BLaER1 (cell line): ENCODE measurements around the gene OPRM1.
"Not testable (repeated sequence)": the region's sequence is repeated elsewhere in the genome, so short reads cannot be mapped to it uniquely, and the experiment has no call there.

ENCODE experiments used
- H3K27ac ChIP-seq: shearing (Covaris generic); formaldehyde crosslinking; 2 replicates; pipeline ENCODE4 v1.8.1; 2022
- H3K27me3 ChIP-seq: shearing (Covaris generic); formaldehyde crosslinking; 2 replicates; pipeline ENCODE4 v1.8.1; 2022
- H3K36me3 ChIP-seq: shearing (Covaris generic); formaldehyde crosslinking; 2 replicates; pipeline ENCODE4 v1.8.1; 2022
- H3K4me1 ChIP-seq: shearing (Covaris generic); formaldehyde crosslinking; 2 replicates; pipeline ENCODE4 v1.8.1; 2022
- H3K4me2 ChIP-seq: shearing (Covaris generic); formaldehyde crosslinking; 2 replicates; pipeline ENCODE4 v1.8.1; 2022
- H3K4me3 ChIP-seq: shearing (Covaris generic); formaldehyde crosslinking; 2 replicates; pipeline ENCODE4 v1.8.1; 2022
- H3K9ac ChIP-seq: shearing (Covaris generic); formaldehyde crosslinking; 2 replicates; pipeline ENCODE4 v1.8.1; 2022
- H3K9me3 ChIP-seq: shearing (Covaris generic); formaldehyde crosslinking; 2 replicates; pipeline ENCODE4 v1.8.1; 2022
- H4K20me1 ChIP-seq: shearing (Covaris generic); formaldehyde crosslinking; 2 replicates; pipeline ENCODE4 v1.8.1; 2022
- Cebpa-rat ChIP-seq: shearing (Covaris generic); IDR thresholded peaks from 2 replicates; pipeline ENCODE4 v1.8.1; 2022

The OPRM1 gene

DNA sequence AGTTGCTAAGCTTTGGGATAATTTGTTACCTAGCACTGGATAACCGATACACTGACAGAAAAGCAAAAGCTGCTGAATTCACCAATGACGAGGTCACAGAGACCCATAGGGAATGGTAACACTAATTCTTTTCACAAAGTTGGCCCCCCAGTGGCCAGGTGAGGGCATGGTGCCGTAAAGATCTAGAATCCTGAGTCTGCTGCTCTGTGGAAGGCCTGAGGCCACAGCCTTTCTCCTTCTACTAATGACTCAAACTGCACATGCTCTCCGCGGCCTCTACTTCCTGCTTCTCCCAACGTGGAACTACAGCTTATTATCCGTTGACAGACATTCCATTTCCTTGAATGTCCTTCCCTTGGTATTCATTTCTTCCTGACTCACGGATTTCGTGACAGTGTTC lies 127.1 kb downstream of the OPRM1 start:
- TF ChIP-seq Cebpa-rat, result no peak
- Histone ChIP-seq H3K9me3 (peaks cover 18% of the 10 kb centered on the region), H3K36me3 (no peaks in the 10 kb centered on the region; the same call in 1 of the 2 replicates), H3K9ac (no peak overlapping the region), H3K4me1 (peaks cover 78% of the 10 kb centered on the region), H3K4me2 (peak overlapping the region; percentile 82), H3K4me3 (peak overlapping the region; percentile 24; the same call in 1 of the 2 replicates), H3K27ac (peak overlapping the region; percentile 73), H3K27me3 (no peaks in the 10 kb centered on the region), H4K20me1 (no peaks in the 10 kb centered on the region)

DNA sequence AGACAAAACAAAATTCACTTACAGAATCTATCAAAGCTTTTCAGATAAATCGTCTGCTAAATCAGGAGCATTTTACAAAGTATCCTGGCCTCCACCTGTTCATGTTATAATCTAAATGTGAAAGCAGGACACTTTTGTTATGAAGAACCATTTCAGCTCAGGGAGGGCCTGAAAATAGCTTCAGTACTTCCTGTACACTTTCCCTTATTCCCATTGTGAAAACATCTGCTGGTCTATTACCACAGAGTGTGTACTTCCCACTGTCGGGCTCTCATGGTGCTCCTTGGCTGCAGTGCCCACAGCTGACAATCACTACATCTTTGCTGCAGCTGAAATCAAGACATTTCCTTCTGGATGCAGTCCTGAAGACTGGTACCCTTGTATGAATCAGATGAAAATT lies 128.1 kb downstream of the OPRM1 start:
- H3K4me2 ChIP-seq, result peak overlapping the region; percentile 82

DNA sequence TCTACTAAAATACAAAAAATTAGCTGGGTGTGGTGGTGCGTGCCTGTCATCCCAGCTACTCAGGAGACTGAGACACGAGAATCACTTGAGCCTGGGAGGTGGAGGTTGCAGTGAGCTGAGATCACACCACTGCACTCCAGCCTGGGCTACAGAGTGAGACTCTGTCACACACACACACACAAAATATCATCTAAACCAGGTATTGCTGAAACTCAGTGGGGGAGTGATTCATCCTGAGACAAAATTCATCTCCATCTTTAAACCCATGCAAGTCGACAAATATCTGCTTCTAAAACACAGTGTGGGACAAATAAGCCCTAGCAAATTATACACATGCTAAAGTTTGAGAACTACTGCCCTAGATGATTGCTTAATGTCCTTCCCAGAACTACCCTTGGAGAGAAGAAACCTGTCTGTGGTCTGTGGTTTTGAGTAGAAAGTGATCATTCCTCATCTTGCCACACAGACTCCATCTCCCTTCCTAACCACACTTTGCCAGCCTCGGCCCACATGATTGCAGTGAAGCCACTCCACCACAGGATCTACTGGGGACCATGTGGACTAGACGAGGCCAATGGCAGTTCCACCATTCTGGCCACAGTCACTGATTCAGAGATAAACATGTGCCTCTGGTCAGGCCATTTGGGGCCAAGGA lies 130.3 kb downstream of the OPRM1 start:
- Histone ChIP-seq H3K9ac (no peak overlapping the region), H3K4me2 (peak overlapping the region; percentile 23; the same call in 1 of the 2 replicates), H3K36me3 (no peaks in the 10 kb centered on the region; the same call in 1 of the 2 replicates), H3K4me1 (peaks cover 52% of the 10 kb centered on the region), H3K27ac (no peak overlapping the region), H3K4me3 (no peak overlapping the region), H3K27me3 (no peaks in the 10 kb centered on the region), H3K9me3 (peaks cover 30% of the 10 kb centered on the region), H4K20me1 (no peaks in the 10 kb centered on the region)
- no peak; the same call in 1 of the 2 replicates for TF ChIP-seq Cebpa-rat

More for the DNA sequence above, 128.1 kb downstream of the OPRM1 start:
- H4K20me1 ChIP-seq, result no peaks in the 10 kb centered on the region
- H3K27me3 ChIP-seq, result no peaks in the 10 kb centered on the region
- TF ChIP-seq Cebpa-rat, result no peak
- H3K36me3 ChIP-seq, result no peaks in the 10 kb centered on the region; the same call in 1 of the 2 replicates
- peaks cover 71% of the 10 kb centered on the region for H3K4me1 ChIP-seq
- H3K4me3 ChIP-seq, result no peak overlapping the region
- peaks cover 19% of the 10 kb centered on the region for H3K9me3 ChIP-seq
- peak overlapping the region; percentile 13; the same call in 1 of the 2 replicates for H3K9ac ChIP-seq
- peak overlapping the region; percentile 73 for H3K27ac ChIP-seq

DNA sequence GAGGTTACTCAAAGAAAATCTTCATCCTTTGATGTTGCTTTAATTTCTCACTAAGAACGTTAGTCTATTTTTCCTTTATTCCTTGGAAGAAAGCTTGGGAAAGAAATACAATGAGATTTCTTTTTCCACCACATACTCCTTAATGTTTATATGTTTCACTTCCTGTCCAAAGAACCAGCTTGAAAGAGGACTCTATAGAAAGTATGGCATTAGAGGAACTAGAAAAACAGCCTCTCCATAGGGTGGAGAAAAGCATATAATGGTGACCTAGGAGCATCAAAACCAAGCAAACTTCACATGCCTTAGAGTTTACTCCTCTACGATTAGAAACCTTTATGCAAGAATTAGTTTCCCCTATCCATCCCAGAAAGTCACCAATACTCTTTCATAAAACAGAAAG lies 131.1 kb downstream of the OPRM1 start:
- no peak for TF ChIP-seq Cebpa-rat
- H3K9me3 ChIP-seq, result peaks cover 30% of the 10 kb centered on the region
- H3K4me3 ChIP-seq, result no peak overlapping the region
- H3K36me3 ChIP-seq, result no peaks in the 10 kb centered on the region; the same call in 1 of the 2 replicates
- no peak overlapping the region for H3K27ac ChIP-seq
- H3K9ac ChIP-seq, result no peak overlapping the region
- no peaks in the 10 kb centered on the region for H4K20me1 ChIP-seq
- H3K4me2 ChIP-seq, result no peak overlapping the region
- no peaks in the 10 kb centered on the region for H3K27me3 ChIP-seq
- H3K4me1 ChIP-seq, result peaks cover 45% of the 10 kb centered on the region

DNA sequence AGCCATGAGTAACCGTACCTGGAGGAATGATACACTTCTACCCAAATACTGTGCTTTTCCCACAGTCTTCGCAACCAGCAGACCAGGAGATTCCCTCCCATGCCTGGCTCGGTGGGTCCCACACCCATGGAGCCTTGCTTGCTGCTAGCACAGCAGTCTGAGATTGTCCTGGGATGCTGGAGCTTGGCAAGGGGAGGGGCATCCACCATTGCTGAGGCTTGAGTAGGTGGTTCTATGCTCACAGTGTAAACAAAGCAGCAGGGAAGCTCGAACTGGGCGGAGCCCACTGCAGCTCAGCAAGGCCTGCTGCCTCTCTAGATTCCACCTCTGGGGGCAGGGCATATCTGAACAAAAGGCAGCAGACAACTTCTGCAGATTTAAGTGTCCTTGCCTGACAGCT lies 133.4 kb downstream of the OPRM1 start:
- peaks cover 26% of the 10 kb centered on the region for H3K9me3 ChIP-seq
- not testable (repeated sequence) for H3K9ac ChIP-seq, H3K27ac ChIP-seq, H3K4me3 ChIP-seq, H3K4me2 ChIP-seq, H3K36me3 ChIP-seq, H3K27me3 ChIP-seq, H4K20me1 ChIP-seq
- peaks cover 22% of the 10 kb centered on the region for H3K4me1 ChIP-seq

DNA sequence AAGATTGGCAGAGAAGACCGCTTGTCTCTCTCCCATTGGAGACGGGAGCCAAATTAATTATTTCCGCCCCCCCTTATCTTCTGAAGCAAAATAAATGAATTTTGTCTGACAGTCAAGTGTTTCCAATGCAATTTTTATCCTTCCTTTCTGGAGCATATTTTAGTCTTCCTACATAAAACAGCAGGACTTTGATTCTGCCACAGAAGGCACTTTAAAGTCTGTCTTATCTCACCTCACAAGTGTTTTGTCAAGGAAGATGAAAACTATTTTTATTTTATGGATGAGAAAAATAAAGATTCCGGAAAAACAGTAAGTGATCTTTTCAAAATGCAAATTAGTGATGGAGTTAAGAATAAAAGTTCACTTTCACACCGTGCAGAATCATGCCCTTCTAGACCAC lies 140.4 kb downstream of the OPRM1 start:
- Histone ChIP-seq H4K20me1 (no peaks in the 10 kb centered on the region), H3K27ac (no peak overlapping the region), H3K4me3 (no peak overlapping the region), H3K4me2 (no peak overlapping the region), H3K36me3 (no peaks in the 10 kb centered on the region), H3K4me1 (no peaks in the 10 kb centered on the region), H3K9ac (no peak overlapping the region), H3K27me3 (no peaks in the 10 kb centered on the region), H3K9me3 (peaks cover 7% of the 10 kb centered on the region)
- TF ChIP-seq Cebpa-rat, result no peak

DNA sequence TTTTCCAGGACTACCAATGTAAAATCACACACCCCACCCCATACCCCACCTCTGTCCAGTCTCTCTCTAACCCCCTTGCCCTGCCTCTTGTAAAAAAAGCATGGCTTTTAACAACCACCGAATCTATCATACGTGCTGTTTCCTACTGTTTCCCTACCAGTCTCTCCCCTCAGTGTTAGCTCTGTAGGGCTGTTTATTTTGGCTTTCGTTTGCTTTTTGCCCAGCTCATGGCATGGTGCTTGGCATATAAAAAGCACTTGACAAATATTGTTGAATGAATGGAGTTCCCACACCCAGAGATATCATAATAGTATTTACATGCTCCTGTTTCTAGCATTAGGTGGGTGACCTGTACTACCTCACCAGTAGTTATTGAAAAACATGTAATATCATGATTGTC lies 148.2 kb downstream of the OPRM1 start:
- Histone ChIP-seq H3K9me3 (peaks cover 3% of the 10 kb centered on the region; the same call in 1 of the 2 replicates), H3K4me1 (no peaks in the 10 kb centered on the region), H3K4me3 (no peak overlapping the region), H3K27me3 (no peaks in the 10 kb centered on the region), H3K4me2 (no peak overlapping the region), H3K36me3 (no peaks in the 10 kb centered on the region), H3K9ac (no peak overlapping the region), H4K20me1 (no peaks in the 10 kb centered on the region), H3K27ac (no peak overlapping the region)
- TF ChIP-seq Cebpa-rat, result no peak

DNA sequence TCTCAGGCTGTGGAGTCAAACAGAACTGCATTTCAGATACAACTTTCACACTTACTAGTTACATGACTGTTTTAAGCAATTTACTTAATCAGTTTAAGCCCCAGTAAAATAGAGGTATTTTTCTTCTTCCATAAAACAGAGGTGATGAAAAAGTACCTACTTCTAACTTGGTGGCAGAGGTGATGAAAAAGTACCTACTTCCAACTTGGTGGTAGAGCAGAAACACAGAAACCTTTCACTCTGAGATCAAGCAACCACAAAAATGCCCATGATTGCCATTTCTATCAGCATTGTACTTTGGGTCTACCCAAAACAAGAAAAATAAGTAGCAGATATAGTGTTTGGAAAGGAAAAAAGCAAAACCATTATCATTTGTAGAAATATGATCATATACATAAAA lies 148.7 kb downstream of the OPRM1 start:
- H4K20me1 ChIP-seq, result no peaks in the 10 kb centered on the region
- no peaks in the 10 kb centered on the region for H3K27me3 ChIP-seq
- H3K4me3 ChIP-seq, result no peak overlapping the region
- no peak overlapping the region for H3K9ac ChIP-seq
- no peak overlapping the region for H3K27ac ChIP-seq
- no peak for TF ChIP-seq Cebpa-rat
- H3K36me3 ChIP-seq, result no peaks in the 10 kb centered on the region
- peaks cover 4% of the 10 kb centered on the region; the same call in 1 of the 2 replicates for H3K9me3 ChIP-seq
- no peaks in the 10 kb centered on the region for H3K4me1 ChIP-seq
- H3K4me2 ChIP-seq, result no peak overlapping the region

DNA sequence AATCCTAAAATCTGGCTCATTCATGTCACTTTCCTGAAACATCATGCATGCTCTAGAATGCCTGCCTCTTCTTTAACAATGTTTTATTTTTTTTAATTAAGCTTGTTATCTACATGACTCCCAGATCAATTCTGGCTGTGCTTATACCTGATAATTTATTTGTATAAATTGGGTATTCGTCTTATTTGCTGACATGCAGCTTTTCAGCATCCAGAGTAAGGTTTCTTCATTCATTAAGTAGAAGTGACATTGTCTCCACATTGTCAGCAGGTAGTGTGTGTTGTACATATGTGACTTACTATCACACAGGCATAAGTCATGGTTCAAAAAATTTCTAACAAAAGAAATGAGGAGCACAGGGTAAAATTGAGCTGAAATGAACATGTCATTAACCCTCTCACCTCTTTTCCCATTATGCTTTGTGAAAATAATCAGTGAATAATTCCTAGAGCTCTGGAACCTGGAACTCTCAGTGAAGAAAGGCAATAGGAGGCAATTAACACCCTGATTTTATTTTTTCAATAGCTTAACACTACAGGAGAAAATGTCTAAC lies 157.4 kb downstream of the OPRM1 start:
- peaks cover 6% of the 10 kb centered on the region; the same call in 1 of the 2 replicates for H3K4me1 ChIP-seq
- no peaks in the 10 kb centered on the region for H4K20me1 ChIP-seq
- peaks cover 8% of the 10 kb centered on the region; the same call in 1 of the 2 replicates for H3K9me3 ChIP-seq
- no peak overlapping the region for H3K27ac ChIP-seq
- no peaks in the 10 kb centered on the region for H3K27me3 ChIP-seq
- H3K9ac ChIP-seq, result no peak overlapping the region
- no peaks in the 10 kb centered on the region for H3K36me3 ChIP-seq
- TF ChIP-seq Cebpa-rat, result no peak
- no peak overlapping the region for H3K4me2 ChIP-seq
- no peak overlapping the region for H3K4me3 ChIP-seq

DNA sequence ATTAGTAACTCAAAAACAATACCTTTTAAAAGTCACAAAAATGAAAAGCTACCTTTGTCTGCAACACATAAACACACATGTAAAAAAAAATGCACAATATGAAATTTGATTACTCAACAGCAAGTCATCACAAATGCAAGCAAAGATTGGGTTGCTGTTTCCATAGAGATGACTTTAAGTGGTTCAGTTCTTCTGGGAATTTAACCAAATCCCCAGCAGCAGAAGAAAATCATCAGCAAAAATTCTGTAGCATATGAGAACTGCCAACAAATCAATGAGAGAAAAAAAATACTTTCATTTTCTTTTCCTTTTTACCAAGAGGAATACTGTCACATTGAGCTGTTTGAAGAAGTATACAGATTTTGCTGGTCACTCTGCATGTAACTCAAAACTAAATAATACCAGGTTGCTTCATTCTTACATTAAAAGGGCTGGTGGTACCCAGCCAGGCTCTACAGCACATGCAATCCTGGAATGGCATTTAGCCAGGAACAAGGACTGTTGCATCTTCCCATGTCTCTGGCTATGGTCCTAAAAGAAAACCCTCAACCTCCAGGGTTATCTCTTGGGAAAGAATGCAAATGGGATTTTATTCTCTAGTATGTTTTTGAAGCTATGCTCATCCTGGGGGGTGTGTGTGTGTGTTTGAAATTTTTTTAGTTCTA lies 158.3 kb downstream of the OPRM1 start:
- TF ChIP-seq Cebpa-rat, result no peak
- H3K27me3 ChIP-seq, result no peaks in the 10 kb centered on the region
- no peak overlapping the region for H3K4me3 ChIP-seq
- no peaks in the 10 kb centered on the region for H3K36me3 ChIP-seq
- peaks cover 8% of the 10 kb centered on the region; the same call in 1 of the 2 replicates for H3K9me3 ChIP-seq
- peaks cover 6% of the 10 kb centered on the region; the same call in 1 of the 2 replicates for H3K4me1 ChIP-seq
- no peak overlapping the region for H3K4me2 ChIP-seq
- H3K27ac ChIP-seq, result no peak overlapping the region
- no peak overlapping the region for H3K9ac ChIP-seq
- no peaks in the 10 kb centered on the region for H4K20me1 ChIP-seq

DNA sequence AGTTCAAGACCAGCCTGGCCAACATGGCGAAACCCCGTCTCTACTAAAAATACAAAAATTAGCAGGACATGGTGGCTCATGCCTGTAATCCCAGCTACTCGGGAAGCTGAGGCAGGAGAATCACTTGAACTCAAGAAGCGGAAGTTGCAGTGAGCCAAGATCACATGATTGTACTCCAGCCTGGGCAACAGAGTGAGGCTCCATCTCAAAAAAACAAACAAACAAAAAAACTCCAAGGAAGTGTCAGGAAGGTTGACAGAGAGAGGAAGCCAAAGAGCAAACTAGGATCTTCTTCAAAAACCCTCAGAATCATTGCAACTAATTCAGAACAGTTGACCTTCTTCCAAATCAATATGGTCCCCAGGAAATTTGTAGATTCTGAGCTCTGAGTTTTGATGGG lies 162.6 kb downstream of the OPRM1 start:
- not testable (repeated sequence) for H4K20me1 ChIP-seq, H3K4me2 ChIP-seq, H3K9me3 ChIP-seq, H3K27me3 ChIP-seq, H3K4me1 ChIP-seq, H3K27ac ChIP-seq, H3K4me3 ChIP-seq, H3K9ac ChIP-seq, H3K36me3 ChIP-seq
